Ureter (tissue), 1 donor: Measurements from ENCODE around the gene EPX. TPM values are rescaled to one million over a fixed set of nuclear protein-coding genes. Genes with fewer than 3 reads are reported as not detected.
A peak's percentile ranks its signal among the peaks of the same experiment; 100 is the strongest.

Experiments
- DNase-seq: peaks from one replicate; pipeline ENCODE4 v3.0.0-alpha.2; 2020; ENCODE audit warnings: low spot score
- total RNA-seq: library from RNA; stranded (reverse); gene quantifications from one replicate; pipeline ENCODE4 v1.2.4, GENCODE V29; 2023
- donor health status: DM: yes; HTN: yes; CAD: no.

The EPX gene
- total RNA-seq, 1 donor from 2014 or later, result not detected

- DNase-seq, result no peak
Measured at GRCh38 chr17:58227733-58228132, 35.2 kb downstream of the EPX start.

- no peak for DNase-seq
Measured at GRCh38 chr17:58228679-58229078, 36.2 kb downstream of the EPX start.

- DNase-seq, result no peak
Measured at GRCh38 chr17:58229384-58229783, 36.9 kb downstream of the EPX start.

GRCh38 chr17:58229881-58230280 lies 37.4 kb downstream of the EPX start:
- DNase-seq, result no peak

GRCh38 chr17:58231641-58232040 lies 39.1 kb downstream of the EPX start:
- no peak for DNase-seq

- DNase-seq, result no peak
Measured at GRCh38 chr17:58232707-58233156, 40.2 kb downstream of the EPX start.

- no peak for DNase-seq
Measured at GRCh38 chr17:58233543-58233942, 41.0 kb downstream of the EPX start.

- no peak for DNase-seq
Measured at GRCh38 chr17:58234512-58234911, 42.0 kb downstream of the EPX start.

GRCh38 chr17:58235821-58236220 lies 43.3 kb downstream of the EPX start:
- DNase-seq, result no peak

- no peak for DNase-seq
Measured at GRCh38 chr17:58236394-58236793, 43.9 kb downstream of the EPX start.

GRCh38 chr17:58238147-58238634 lies 45.7 kb downstream of the EPX start, which contains the start of gene LPO:
Gene LPO, plus strand, starts transcription at chr17:58238584. Its CDS starts 4,396 bp downstream, at chr17:58242980.
- no peak for DNase-seq

- no peak for DNase-seq
Measured at GRCh38 chr17:58239987-58240386, 47.5 kb downstream of the EPX start.

- no peak for DNase-seq
Measured at GRCh38 chr17:58242171-58242784, 49.8 kb downstream of the EPX start.

GRCh38 chr17:58244963-58245362 lies 52.4 kb downstream of the EPX start:
- DNase-seq, result no peak

- no peak for DNase-seq
Measured at GRCh38 chr17:58245428-58246103, 53.0 kb downstream of the EPX start.

- DNase-seq, result no peak
Measured at GRCh38 chr17:58246104-58246740, 53.7 kb downstream of the EPX start.

GRCh38 chr17:58246781-58247180 lies 54.3 kb downstream of the EPX start:
- DNase-seq, result no peak

GRCh38 chr17:58247511-58248363 lies 55.2 kb downstream of the EPX start:
- no peak for DNase-seq

GRCh38 chr17:58248955-58249269 lies 56.4 kb downstream of the EPX start:
- DNase-seq, result no peak

GRCh38 chr17:58249270-58250133 lies 57.0 kb downstream of the EPX start:
- DNase-seq, result peak; percentile 69
